K562 (cell line): ENCODE data around the gene KRT16. TPM values are rescaled to one million over a fixed set of nuclear protein-coding genes. Genes with fewer than 3 reads are reported as not detected.

ENCODE experiments used
- BCOR ChIP-seq: fragments of 450-650 bp; IDR thresholded peaks from 2 replicates; pipeline ENCODE4 v1.6.1; 2016
- FOXP4 ChIP-seq: sonication (generic); formaldehyde crosslinking; IDR thresholded peaks from 2 replicates; pipeline ENCODE4 v1.8.0; 2022; ENCODE audit warnings: mild to moderate bottlenecking, missing genetic modification reagents, borderline replicate concordance
- REST ChIP-seq, 2 experiments: fragments of 450-650 bp; formaldehyde crosslinking in 1 of 2; IDR thresholded peaks; 2 replicates each; pipeline versions ENCODE4 v1.4.0 to v1.6.1; 2014 to 2020; ENCODE audit warnings: mild to moderate bottlenecking in 2 of 2, borderline replicate concordance in 1 of 2, low read depth in 1 of 2
- ZBTB40 ChIP-seq, 2 experiments: fragments of 450-650 bp in 1 of 2; sonication (generic) in 1 of 2; formaldehyde crosslinking in 1 of 2; IDR thresholded peaks; 2 replicates each; pipeline versions ENCODE4 v1.7.1 to v1.9.0; 2016 to 2022; ENCODE audit warnings: inconsistent platforms in 1 of 2, mild to moderate bottlenecking in 1 of 2, missing genetic modification reagents in 1 of 2
- ZBTB7A ChIP-seq: IDR thresholded peaks from 2 replicates; pipeline ENCODE4 v1.6.1; 2011; ENCODE audit warnings: low read depth, mild to moderate bottlenecking, low read length, moderate library complexity, borderline replicate concordance; ENCODE audit not compliant: control insufficient read depth
- polyA plus RNA-seq, 8 experiments: library from polyadenylated mRNA; depleted of rRNA in 4 of 8; stranded (reverse) in 5 of 8; unstranded in 3 of 8; fragments of >200 nt; fragmentation: Nextera tagmentation in 2 of 8; fragmentation: Illumina TruSeq in 1 of 8; extraction: Ambion mirVana in 2 of 8; extraction: Trizol in 1 of 8; gene quantifications; 2 replicates each; pipeline versions ENCODE4 v1.2.1 to v1.2.3, GENCODE V29; 2011 to 2014; ENCODE audit warnings: inconsistent platforms in 1 of 8, missing spikeins in 1 of 8
- total RNA-seq, 7 experiments: library from RNA; depleted of rRNA in 6 of 7; stranded (reverse); fragments of >200 nt in 6 of 7; fragmentation: Illumina TruSeq in 2 of 7; extraction: Trizol in 2 of 7; gene quantifications; 2 replicates each; pipeline versions ENCODE4 v1.2.1 to v1.2.3, GENCODE V29; 2011 to 2021; ENCODE audit warnings: low replicate concordance in 1 of 7

The KRT16 gene
- total and polyA plus RNA-seq, 9 of the 15 experiments (the other 6 are each of a cell fraction or from before 2014, with no cell fraction given) = 0.04 TPM; not detected in 8

- TF ChIP-seq REST (IDR thresholded peaks at IDR 0.05; ENCODE audit: borderline replicate concordance) (peak; percentile 79; the same call in 1 of the 2 replicates), REST (CRISPR knock-in tag; IDR thresholded peaks at IDR 0.05; ENCODE audit: low read depth) (no peak), ZBTB7A (0 out of 2 replicates have a peak, but pooled peaks have one; percentile 19), BCOR (no peak), ZBTB40 (IDR thresholded peaks at IDR 0.05) (0 out of 2 replicates have a peak, but pooled peaks have one; percentile 21), ZBTB40 (CRISPR knock-in tag; IDR thresholded peaks at IDR 0.05) (no peak), FOXP4 (no peak)
Observed at GRCh38 chr17:41648411-41649195, 36.0 kb upstream of the KRT16 start (continued).
